ENCODE measurements around the gene PCP2.

The PCP2 gene

GRCh38 chr19:7603919-7604318 lies 29.6 kb downstream of the PCP2 start:
- intact Hi-C loops (cut with DNase I), result no loop called here
- no peak for DNase-seq

GRCh38 chr19:7602935-7603497 lies 30.5 kb downstream of the PCP2 start:
- intact Hi-C loops (cut with DNase I), result no loop called here
- DNase-seq, result no peak

- intact Hi-C loops (cut with DNase I), result no loop called here
- DNase-seq, result no peak
Measured at GRCh38 chr19:7602240-7602934, 31.1 kb downstream of the PCP2 start.

- no peak for DNase-seq
- intact Hi-C loops (cut with DNase I), result no loop called here
Measured at GRCh38 chr19:7600721-7601120, 32.8 kb downstream of the PCP2 start.

- intact Hi-C loops (cut with DNase I), result no loop called here
- DNase-seq, result peak in 1 of 10 donors; percentile 42
Measured at GRCh38 chr19:7598180-7598579, 35.3 kb downstream of the PCP2 start.

GRCh38 chr19:7597689-7598088 lies 35.8 kb downstream of the PCP2 start:
- no peak for DNase-seq
- intact Hi-C loops (cut with DNase I), result no loop called here

GRCh38 chr19:7596211-7596937 lies 37.1 kb downstream of the PCP2 start:
- DNase-seq, result peak in 2 of 10 donors; percentile 70 to 79
- intact Hi-C loops (cut with DNase I), result no loop called here

GRCh38 chr19:7595466-7596133 lies 37.9 kb downstream of the PCP2 start, which contains the start of gene CAMSAP3:
Gene CAMSAP3, plus strand, starts transcription at chr19:7595863. Its CDS starts 140 bp downstream, at chr19:7596003.
- intact Hi-C loops (cut with DNase I), result no loop called here
- DNase-seq, result peak in 6 of 10 donors; percentile 34 to 90 (median 72)

- DNase-seq, result peak in 1 of 10 donors; percentile 14
Measured at GRCh38 chr19:7590256-7590655, 43.3 kb downstream of the PCP2 start.

GRCh38 chr19:7589822-7590221 lies 43.7 kb downstream of the PCP2 start:
- intact Hi-C loops (cut with DNase I), result no loop called here
- peak in 1 of 10 donors; percentile 20 for DNase-seq

More at GRCh38 chr19:7590256-7590655, 43.3 kb downstream of the PCP2 start:
- intact Hi-C loops (cut with DNase I), result no loop called here

- DNase-seq, result no peak
- intact Hi-C loops (cut with DNase I), result no loop called here
Measured at GRCh38 chr19:7582446-7582845, 51.1 kb downstream of the PCP2 start.

Data from posterior cingulate gyrus (tissue), 11 donors.